GM12873 (cell line): ENCODE data around the gene KCNK18.

Experiments used
- CTCF ChIP-seq: IDR thresholded peaks from 2 replicates; pipeline ENCODE4 v1.5.1; 2012; ENCODE audit warnings: low read depth, mild to moderate bottlenecking, moderate library complexity, low read length, control low read depth; ENCODE audit not compliant: insufficient read depth; ENCODE audit errors: missing control alignments

Gene KCNK18

GRCh38 chr10:117214401-117214800 is 17.1 kb downstream of the KCNK18 start:
- TF ChIP-seq CTCF, result no peak

GRCh38 chr10:117215079-117215478 is 17.8 kb downstream of the KCNK18 start:
- TF ChIP-seq CTCF, result no peak

- TF ChIP-seq CTCF, result no peak
Measured at GRCh38 chr10:117216028-117216427, 18.7 kb downstream of the KCNK18 start.

GRCh38 chr10:117216611-117217195 is 19.4 kb downstream of the KCNK18 start:
- TF ChIP-seq CTCF, result peak; percentile 100

- no peak for TF ChIP-seq CTCF
Measured at GRCh38 chr10:117217196-117217761, 20.0 kb downstream of the KCNK18 start.

GRCh38 chr10:117218654-117219053 is 21.4 kb downstream of the KCNK18 start:
- TF ChIP-seq CTCF, result no peak

GRCh38 chr10:117221156-117221711 is 23.9 kb downstream of the KCNK18 start:
- TF ChIP-seq CTCF, result no peak
